HEK293 (cell line): Measurements from ENCODE around the gene SAC3D1.

Source experiments
- CTCF ChIP-seq: fragments of 450-650 bp; formaldehyde crosslinking; IDR thresholded peaks from 2 replicates; pipeline ENCODE4 v1.5.1; 2016; ENCODE audit warnings: missing biosample characterization, missing genetic modification characterization
- GLIS1 ChIP-seq: fragments of 450-650 bp; formaldehyde crosslinking; IDR thresholded peaks from 2 replicates; pipeline ENCODE4 v1.5.1; 2016; ENCODE audit warnings: missing biosample characterization, missing genetic modification characterization
- INSM2 ChIP-seq: fragments of 450-650 bp; formaldehyde crosslinking; IDR thresholded peaks from 2 replicates; pipeline ENCODE4 v1.5.1; 2016; ENCODE audit warnings: missing biosample characterization, missing genetic modification characterization
- SETDB1 ChIP-seq: IDR thresholded peaks from one replicate; pipeline ENCODE4 v1.6.1; 2017; ENCODE audit warnings: mild to moderate bottlenecking, low read length, moderate library complexity, mixed read lengths; ENCODE audit not compliant: insufficient read length
- ZBTB11 ChIP-seq: fragments of 450-650 bp; formaldehyde crosslinking; conservative IDR thresholded peaks from 2 replicates; pipeline ENCODE4 v1.5.1; 2016; ENCODE audit warnings: low read depth, missing biosample characterization, missing genetic modification characterization
- ZFHX2 ChIP-seq: fragments of 450-650 bp; formaldehyde crosslinking; conservative IDR thresholded peaks from 2 replicates; pipeline ENCODE4 v1.5.1; 2016; ENCODE audit warnings: missing biosample characterization, missing genetic modification characterization
- ZNF302 ChIP-seq: fragments of 450-650 bp; formaldehyde crosslinking; IDR thresholded peaks from 2 replicates; pipeline ENCODE4 v1.5.1; 2016; ENCODE audit warnings: missing biosample characterization, missing genetic modification characterization, low read depth
- ZNF530 ChIP-seq: fragments of 450-650 bp; formaldehyde crosslinking; IDR thresholded peaks from 2 replicates; pipeline ENCODE4 v1.5.1; 2016; ENCODE audit warnings: low read depth, missing biosample characterization, missing genetic modification characterization
- ZNF558 ChIP-seq: fragments of 450-650 bp; formaldehyde crosslinking; IDR thresholded peaks from 2 replicates; pipeline ENCODE4 v1.5.1; 2016; ENCODE audit warnings: missing biosample characterization, missing genetic modification characterization
- ZNF596 ChIP-seq: fragments of 450-650 bp; IDR thresholded peaks from 2 replicates; pipeline ENCODE4 v1.5.0; 2018; ENCODE audit warnings: missing biosample characterization, mild to moderate bottlenecking, missing genetic modification characterization, moderate library complexity
- ZNF792 ChIP-seq: fragments of 450-650 bp; formaldehyde crosslinking; IDR thresholded peaks from 2 replicates; pipeline ENCODE4 v1.5.1; 2016; ENCODE audit warnings: missing biosample characterization, missing genetic modification characterization
- ZSCAN30 ChIP-seq: fragments of 450-650 bp; IDR thresholded peaks from 2 replicates; pipeline ENCODE4 v1.5.1; 2018; ENCODE audit warnings: missing biosample characterization, mild to moderate bottlenecking, missing genetic modification characterization, moderate library complexity
- TF ChIP-seq, protein P1 (sequence below): fragments of 450-650 bp; formaldehyde crosslinking; IDR thresholded peaks from 2 replicates; pipeline ENCODE4 v1.5.1; 2016; ENCODE audit warnings: missing biosample characterization, missing genetic modification characterization
- TF ChIP-seq, protein P2 (sequence below): fragments of 450-650 bp; formaldehyde crosslinking; IDR thresholded peaks from 2 replicates; pipeline ENCODE4 v1.5.1; 2016; ENCODE audit warnings: missing biosample characterization, missing genetic modification characterization

DNA sequence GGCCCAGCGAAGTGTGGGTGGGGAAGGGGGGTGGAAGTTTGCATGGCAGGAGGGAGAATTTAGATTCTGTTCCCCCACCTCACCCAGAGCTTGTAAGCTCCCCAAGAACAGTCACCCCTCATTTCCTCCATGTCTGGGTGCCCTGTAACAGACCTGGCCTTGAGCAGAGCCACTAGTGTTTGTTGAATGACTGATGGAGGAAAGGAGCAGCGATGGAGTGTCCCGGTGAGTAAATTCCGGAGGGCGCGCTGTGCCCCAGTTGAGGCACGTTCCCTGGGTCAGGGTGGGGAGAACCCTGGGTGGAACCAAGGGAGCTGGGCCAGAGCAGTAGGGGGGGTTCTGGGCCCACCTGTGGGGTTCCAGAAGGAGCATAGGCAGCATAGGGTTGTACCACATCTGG lies 16.5 kb downstream of the SAC3D1 start:
- TF ChIP-seq ZNF596 (no peak), ZNF302 (tag by site-specific recombination) (no peak), ZBTB11 (tag by site-specific recombination) (no peak), ZFHX2 (no peak), SETDB1 (no peak), ZNF792 (tag by site-specific recombination) (no peak), CTCF (tag by site-specific recombination) (no peak), ZSCAN30 (tag by site-specific recombination) (no peak), ZNF558 (no peak), INSM2 (tag by site-specific recombination) (no peak), ZNF530 (tag by site-specific recombination) (no peak), GLIS1 (no peak)
- TF ChIP-seq, protein P1, sequence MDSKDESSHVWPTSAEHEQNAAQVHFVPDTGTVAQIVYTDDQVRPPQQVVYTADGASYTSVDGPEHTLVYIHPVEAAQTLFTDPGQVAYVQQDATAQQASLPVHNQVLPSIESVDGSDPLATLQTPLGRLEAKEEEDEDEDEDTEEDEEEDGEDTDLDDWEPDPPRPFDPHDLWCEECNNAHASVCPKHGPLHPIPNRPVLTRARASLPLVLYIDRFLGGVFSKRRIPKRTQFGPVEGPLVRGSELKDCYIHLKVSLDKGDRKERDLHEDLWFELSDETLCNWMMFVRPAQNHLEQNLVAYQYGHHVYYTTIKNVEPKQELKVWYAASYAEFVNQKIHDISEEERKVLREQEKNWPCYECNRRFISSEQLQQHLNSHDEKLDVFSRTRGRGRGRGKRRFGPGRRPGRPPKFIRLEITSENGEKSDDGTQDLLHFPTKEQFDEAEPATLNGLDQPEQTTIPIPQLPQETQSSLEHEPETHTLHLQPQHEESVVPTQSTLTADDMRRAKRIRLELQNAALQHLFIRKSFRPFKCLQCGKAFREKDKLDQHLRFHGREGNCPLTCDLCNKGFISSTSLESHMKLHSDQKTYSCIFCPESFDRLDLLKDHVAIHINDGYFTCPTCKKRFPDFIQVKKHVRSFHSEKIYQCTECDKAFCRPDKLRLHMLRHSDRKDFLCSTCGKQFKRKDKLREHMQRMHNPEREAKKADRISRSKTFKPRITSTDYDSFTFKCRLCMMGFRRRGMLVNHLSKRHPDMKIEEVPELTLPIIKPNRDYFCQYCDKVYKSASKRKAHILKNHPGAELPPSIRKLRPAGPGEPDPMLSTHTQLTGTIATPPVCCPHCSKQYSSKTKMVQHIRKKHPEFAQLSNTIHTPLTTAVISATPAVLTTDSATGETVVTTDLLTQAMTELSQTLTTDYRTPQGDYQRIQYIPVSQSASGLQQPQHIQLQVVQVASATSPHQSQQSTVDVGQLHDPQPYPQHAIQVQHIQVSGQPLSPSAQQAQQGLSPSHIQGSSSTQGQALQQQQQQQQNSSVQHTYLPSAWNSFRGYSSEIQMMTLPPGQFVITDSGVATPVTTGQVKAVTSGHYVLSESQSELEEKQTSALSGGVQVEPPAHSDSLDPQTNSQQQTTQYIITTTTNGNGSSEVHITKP (tag by site-specific recombination) = no peak
- TF ChIP-seq, protein P2, sequence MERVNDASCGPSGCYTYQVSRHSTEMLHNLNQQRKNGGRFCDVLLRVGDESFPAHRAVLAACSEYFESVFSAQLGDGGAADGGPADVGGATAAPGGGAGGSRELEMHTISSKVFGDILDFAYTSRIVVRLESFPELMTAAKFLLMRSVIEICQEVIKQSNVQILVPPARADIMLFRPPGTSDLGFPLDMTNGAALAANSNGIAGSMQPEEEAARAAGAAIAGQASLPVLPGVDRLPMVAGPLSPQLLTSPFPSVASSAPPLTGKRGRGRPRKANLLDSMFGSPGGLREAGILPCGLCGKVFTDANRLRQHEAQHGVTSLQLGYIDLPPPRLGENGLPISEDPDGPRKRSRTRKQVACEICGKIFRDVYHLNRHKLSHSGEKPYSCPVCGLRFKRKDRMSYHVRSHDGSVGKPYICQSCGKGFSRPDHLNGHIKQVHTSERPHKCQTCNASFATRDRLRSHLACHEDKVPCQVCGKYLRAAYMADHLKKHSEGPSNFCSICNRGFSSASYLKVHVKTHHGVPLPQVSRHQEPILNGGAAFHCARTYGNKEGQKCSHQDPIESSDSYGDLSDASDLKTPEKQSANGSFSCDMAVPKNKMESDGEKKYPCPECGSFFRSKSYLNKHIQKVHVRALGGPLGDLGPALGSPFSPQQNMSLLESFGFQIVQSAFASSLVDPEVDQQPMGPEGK (tag by site-specific recombination) = no peak
